Duodenal mucosa (tissue), 2 donors: ENCODE results near the gene TLCD5.

Experiments
- H3K27ac ChIP-seq: one replicate; pipeline ENCODE4 v1.7.0; 2013; ENCODE audit warnings: low read depth, low read length
- H3K27me3 ChIP-seq, 2 donors: one replicate each; pipeline ENCODE4 v1.7.0; 2013; ENCODE audit warnings: low read length in 2 of 2, control low read depth in 1 of 2; ENCODE audit not compliant: insufficient read depth in 2 of 2, control insufficient read depth in 1 of 2
- H3K36me3 ChIP-seq, 2 donors: one replicate each; pipeline ENCODE4 v1.7.0; 2013; ENCODE audit warnings: low read length in 2 of 2, control low read depth in 1 of 2; ENCODE audit not compliant: insufficient read depth in 2 of 2, control insufficient read depth in 1 of 2
- H3K4me1 ChIP-seq, 2 donors: one replicate each; pipeline ENCODE4 v1.7.0; 2013; ENCODE audit warnings: low read length in 2 of 2, control low read depth in 1 of 2; ENCODE audit not compliant: insufficient read depth in 2 of 2, control insufficient read depth in 1 of 2
- H3K4me3 ChIP-seq, 2 donors: one replicate each; pipeline ENCODE4 v1.7.0; 2013; ENCODE audit warnings: low read length in 2 of 2, low read depth in 1 of 2
- H3K9ac ChIP-seq, 2 donors: one replicate each; pipeline ENCODE4 v1.7.0; 2013; ENCODE audit warnings: low read length in 2 of 2, low read depth in 1 of 2
- H3K9me3 ChIP-seq, 2 donors: one replicate each; pipeline ENCODE4 v1.7.0; 2013; ENCODE audit warnings: low read length in 2 of 2, control low read depth in 1 of 2; ENCODE audit not compliant: control insufficient read depth in 1 of 2

TLCD5 gene

DNA sequence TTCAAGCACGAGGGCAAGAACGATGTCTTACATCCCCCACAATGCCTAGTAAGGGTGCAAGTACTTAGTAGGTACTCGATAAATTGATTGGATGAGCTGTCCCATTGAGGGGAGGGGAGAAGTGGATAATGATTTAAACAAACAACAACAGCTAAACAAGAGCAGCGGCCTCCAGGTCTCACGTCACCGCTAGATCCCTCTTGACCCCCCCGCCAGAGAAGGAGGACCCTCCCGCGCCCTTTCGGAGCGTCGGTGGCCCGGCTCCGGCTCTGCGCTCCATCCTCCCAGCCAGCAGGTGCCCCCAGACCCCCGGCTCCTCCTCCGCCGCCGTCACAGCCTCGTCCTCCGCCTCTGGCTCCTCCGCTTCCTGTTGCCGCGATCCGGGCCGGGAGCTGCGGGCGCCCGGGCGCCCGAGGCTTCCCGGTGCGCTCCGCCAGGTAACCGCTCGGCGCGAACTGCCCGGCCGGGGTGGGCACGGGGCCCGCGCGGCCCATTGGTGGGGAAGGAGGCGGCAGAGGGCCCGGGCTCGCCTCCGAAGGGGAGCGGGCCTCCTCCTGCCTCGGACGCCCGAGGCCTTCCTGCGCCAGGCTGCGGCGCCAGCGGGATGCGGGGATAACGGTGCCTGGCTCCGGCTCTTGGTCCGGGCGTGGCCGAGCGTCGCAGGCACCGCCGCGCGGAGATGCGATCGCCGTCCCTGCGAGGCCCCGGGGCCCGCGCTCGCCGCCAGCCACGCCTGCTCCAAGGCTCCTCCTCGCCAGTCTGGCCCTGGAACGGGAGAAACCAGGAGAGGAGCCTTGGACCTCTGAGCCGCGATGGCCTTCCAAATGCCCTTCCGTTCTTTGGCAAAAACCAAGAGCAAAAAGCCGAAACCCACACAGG is at the start of gene TLCD5:
Gene TLCD5, plus strand, starts transcription at position 368 of the 879 bp plus-strand sequence. CDS start 2,143 bp downstream, outside the sequence.
- peak within 1 kb of the TSS; percentile 24 to 60 for H3K9ac ChIP-seq
- peak within 1 kb of the TSS; percentile 35 for H3K27ac ChIP-seq
- H3K36me3 ChIP-seq: no peaks in the 10 kb centered on the region
- peak within 1 kb of the TSS; percentile 48 to 66 for H3K4me3 ChIP-seq
- peaks cover 14 to 19% of the 10 kb centered on the region in 2 donors for H3K4me1 ChIP-seq
- no peaks in the 10 kb centered on the region for H3K9me3 ChIP-seq
- peaks cover 0 to 4% of the 10 kb centered on the region in 2 donors for H3K27me3 ChIP-seq

DNA sequence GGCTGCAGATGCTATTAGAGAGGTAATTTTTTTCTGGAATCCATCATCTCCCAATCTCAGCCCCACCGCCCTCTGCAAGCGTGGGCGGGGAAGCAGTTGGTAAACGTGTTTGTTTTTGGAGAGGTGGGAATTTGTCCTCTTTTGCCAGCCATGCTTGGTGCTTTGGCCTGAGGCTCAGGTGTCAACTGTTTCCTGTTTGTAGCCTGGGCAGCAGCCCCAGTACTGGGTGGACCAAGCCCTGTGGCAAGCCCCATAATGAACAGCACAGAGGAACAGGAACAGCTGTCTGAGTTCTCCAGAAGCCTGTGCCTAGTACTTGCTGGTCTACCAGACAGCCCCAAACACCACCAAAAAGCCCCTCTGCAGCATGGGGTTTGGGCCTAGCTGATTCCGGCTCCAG is 45.6 kb upstream of the TLCD5 start:
- H3K27me3 ChIP-seq: no peaks in the 10 kb centered on the region
- no peak overlapping the region for H3K27ac ChIP-seq
- no peak overlapping the region for H3K9ac ChIP-seq
- H3K9me3 ChIP-seq: no peaks in the 10 kb centered on the region
- H3K4me1 ChIP-seq: peaks cover 0 to 7% of the 10 kb centered on the region in 2 donors
- no peaks in the 10 kb centered on the region for H3K36me3 ChIP-seq
- no peak overlapping the region for H3K4me3 ChIP-seq

DNA sequence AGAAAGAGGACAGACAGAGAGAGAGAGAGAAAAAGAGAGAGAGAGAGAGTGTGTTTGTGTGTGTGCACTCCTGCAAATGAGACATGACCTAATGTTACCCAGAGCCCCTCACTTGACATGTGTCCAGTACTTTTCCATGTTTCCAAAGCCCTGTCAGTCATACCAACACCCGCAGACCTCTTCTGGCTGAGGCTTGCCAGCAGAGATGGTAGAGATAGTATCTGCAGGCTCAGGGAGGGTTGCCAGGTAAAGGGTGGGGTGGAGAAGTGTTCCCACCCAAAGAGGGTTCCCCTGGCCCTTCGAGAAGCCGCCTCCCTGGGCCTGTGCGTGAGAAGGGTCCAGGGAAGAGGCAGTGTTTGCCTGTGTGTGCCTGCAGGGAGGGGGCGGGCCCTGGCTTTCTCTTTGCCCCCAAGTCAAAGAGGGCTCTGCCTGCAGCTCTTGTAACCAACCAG is 44.5 kb upstream of the TLCD5 start:
- no peaks in the 10 kb centered on the region for H3K36me3 ChIP-seq
- H3K4me1 ChIP-seq: peaks cover 0 to 7% of the 10 kb centered on the region in 2 donors
- H3K9me3 ChIP-seq: no peaks in the 10 kb centered on the region
- no peaks in the 10 kb centered on the region for H3K27me3 ChIP-seq
- H3K27ac ChIP-seq: no peak overlapping the region
- no peak overlapping the region for H3K9ac ChIP-seq
- H3K4me3 ChIP-seq: no peak overlapping the region

DNA sequence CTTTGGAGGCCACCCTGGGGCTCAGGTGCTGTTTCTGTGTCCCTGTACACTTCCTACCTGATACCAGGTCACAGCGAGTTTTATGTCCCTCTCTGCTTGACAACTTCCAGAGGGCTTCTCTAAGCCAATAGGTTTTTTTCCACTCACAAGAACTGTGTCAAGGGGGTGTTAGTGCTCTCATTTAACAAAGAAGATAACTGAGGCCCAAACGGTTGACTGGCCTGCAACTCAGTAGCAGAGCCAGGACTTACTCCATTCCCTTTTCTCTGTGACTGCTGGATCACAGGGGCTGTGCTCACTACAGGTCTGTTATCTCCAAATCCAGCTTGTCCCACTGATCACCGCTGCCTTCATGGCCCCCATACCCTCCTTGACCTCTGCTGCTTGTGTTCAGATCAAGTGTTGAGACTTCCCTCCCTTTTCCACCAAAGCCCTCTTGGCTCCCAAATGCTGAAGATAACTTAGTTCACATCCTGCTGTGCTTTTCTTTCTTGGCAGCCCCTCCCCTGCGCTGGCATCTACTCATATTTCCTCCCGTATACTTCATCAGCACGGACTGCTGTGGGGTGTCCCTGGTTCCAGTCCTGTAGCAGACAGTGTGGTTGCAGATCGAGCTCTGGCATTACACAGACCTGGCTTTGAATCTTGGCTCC is 43.8 kb upstream of the TLCD5 start:
- H3K9me3 ChIP-seq: no peaks in the 10 kb centered on the region
- no peak overlapping the region for H3K27ac ChIP-seq
- H3K4me3 ChIP-seq: no peak overlapping the region
- peaks cover 0 to 7% of the 10 kb centered on the region in 2 donors for H3K4me1 ChIP-seq
- H3K27me3 ChIP-seq: no peaks in the 10 kb centered on the region
- H3K36me3 ChIP-seq: no peaks in the 10 kb centered on the region
- H3K9ac ChIP-seq: no peak overlapping the region

DNA sequence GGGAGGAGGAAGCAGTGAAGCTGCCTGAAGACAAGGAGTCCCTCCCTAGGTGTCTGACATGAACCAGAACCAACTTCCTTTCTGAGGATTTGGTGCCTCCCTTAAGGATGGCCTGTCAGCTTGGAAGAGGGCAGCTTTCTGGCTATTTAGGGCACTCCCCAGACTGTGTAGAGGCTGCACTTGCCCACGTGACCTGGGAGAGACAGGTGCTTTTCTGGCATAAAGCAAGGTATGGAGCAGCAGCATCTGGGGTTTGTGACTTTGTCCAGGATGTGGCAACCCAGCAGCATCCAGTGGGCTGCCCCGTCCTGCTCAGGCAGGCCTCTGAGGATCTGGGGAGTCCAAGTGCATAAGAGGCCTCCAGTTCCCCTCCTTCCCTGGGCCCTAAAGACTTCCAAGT is 42.0 kb upstream of the TLCD5 start:
- H3K9me3 ChIP-seq: no peaks in the 10 kb centered on the region
- H3K9ac ChIP-seq: no peak overlapping the region

DNA sequence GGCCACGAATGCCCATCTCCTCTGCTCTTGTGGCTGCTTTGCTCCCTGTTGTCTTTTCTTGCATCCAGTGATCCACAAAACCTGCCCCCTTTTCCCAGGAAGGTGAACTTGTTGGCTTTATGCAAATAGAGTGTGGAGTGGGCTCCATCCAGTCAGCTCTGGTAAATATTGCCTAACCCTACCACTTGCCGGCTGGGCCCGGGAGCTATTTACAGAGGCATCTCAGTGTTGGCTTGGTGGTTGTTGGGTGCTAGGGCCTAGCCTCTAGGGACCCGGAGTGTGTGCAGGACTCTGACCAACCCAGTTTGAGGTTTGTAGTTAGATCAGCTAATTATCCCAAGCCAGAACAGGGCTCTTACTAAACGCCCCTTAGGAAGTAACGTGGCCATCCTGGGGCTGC is 40.8 kb upstream of the TLCD5 start:
- H3K27ac ChIP-seq: no peak overlapping the region
- H3K9ac ChIP-seq: no peak overlapping the region
- peaks cover 0 to 7% of the 10 kb centered on the region in 2 donors for H3K4me1 ChIP-seq
- H3K4me3 ChIP-seq: no peak overlapping the region
- no peaks in the 10 kb centered on the region for H3K36me3 ChIP-seq
- no peaks in the 10 kb centered on the region for H3K27me3 ChIP-seq
- H3K9me3 ChIP-seq: no peaks in the 10 kb centered on the region

More for the DNA sequence above, 42.0 kb upstream of the TLCD5 start:
- no peaks in the 10 kb centered on the region for H3K36me3 ChIP-seq
- H3K27me3 ChIP-seq: no peaks in the 10 kb centered on the region
- H3K27ac ChIP-seq: no peak overlapping the region
- no peak overlapping the region for H3K4me3 ChIP-seq
- peaks cover 0 to 7% of the 10 kb centered on the region in 2 donors for H3K4me1 ChIP-seq

DNA sequence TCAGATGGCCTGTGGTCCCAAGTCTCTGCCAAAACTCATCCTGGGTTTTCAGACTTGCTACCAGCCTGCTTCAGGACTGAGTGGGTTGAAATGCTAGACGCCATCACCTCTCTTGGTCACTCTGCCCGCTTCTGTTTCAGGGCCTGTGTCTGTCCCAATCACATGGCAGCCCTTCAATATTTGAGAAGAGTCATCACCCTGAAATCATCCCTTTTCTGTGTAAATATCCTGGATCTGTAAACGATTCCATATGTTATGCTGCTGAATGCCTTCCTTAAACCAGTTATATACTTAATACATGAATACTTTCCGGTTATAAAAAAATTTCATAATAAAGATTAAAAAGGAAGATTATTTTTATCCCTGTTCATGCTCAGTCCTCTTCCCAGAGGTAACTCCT is 39.8 kb upstream of the TLCD5 start:
- peaks cover under 1 to 7% of the 10 kb centered on the region in 2 donors for H3K4me1 ChIP-seq
- H3K4me3 ChIP-seq: no peak overlapping the region
- no peaks in the 10 kb centered on the region for H3K27me3 ChIP-seq
- H3K27ac ChIP-seq: no peak overlapping the region
- H3K9ac ChIP-seq: no peak overlapping the region
- H3K9me3 ChIP-seq: no peaks in the 10 kb centered on the region
- no peaks in the 10 kb centered on the region for H3K36me3 ChIP-seq

DNA sequence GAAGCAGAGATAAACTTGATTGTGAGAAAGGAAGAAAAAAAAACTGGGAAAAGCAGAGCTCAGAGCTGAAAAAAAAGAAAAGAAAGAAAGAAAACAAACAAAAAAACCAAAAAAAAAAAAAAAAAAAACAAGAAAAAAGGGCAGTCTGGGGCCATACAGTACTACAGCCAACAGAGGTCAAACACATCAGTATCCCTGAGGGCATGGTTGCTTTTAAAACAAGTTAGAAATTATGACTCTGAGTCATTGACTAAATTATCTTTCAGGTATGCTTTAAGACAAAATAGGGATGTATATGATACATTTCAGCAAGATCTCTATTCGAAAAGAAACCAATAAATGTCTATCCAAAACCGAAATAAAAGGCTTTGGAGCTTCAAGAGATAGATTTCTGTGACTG is 37.1 kb upstream of the TLCD5 start:
- Histone ChIP-seq H3K4me3 (no peak overlapping the region), H3K36me3 (no peaks in the 10 kb centered on the region), H3K27me3 (no peaks in the 10 kb centered on the region)

DNA sequence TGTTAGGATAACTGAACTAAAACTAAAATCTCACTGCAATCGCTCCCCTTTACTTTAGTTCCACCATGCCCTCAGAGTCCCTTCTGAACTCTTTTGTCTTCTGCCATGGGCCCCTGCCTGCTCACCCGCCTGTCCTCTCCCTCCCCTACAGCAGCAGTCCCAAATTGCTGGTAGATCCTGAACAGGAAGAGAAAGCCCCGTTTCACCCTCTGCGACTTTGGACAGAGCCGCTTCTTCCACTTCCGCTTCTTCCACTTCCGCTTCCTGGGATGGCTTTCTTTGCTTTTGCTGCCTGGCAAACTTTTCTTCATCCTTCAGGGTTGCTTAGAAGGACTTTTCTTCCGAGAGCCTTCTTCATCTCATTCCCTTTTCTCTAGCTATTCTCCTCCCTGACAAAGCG is 35.7 kb upstream of the TLCD5 start:
- no peaks in the 10 kb centered on the region for H3K27me3 ChIP-seq
- no peak overlapping the region for H3K4me3 ChIP-seq
- H3K27ac ChIP-seq: no peak overlapping the region
- H3K4me1 ChIP-seq: peaks cover 22 to 25% of the 10 kb centered on the region in 2 donors
- H3K9me3 ChIP-seq: no peaks in the 10 kb centered on the region
- H3K9ac ChIP-seq: no peak overlapping the region
- H3K36me3 ChIP-seq: no peaks in the 10 kb centered on the region

More for the DNA sequence above, 37.1 kb upstream of the TLCD5 start:
- Histone ChIP-seq H3K4me1 (peaks cover 16 to 19% of the 10 kb centered on the region in 2 donors), H3K9me3 (no peaks in the 10 kb centered on the region), H3K27ac (no peak overlapping the region), H3K9ac (no peak overlapping the region)

DNA sequence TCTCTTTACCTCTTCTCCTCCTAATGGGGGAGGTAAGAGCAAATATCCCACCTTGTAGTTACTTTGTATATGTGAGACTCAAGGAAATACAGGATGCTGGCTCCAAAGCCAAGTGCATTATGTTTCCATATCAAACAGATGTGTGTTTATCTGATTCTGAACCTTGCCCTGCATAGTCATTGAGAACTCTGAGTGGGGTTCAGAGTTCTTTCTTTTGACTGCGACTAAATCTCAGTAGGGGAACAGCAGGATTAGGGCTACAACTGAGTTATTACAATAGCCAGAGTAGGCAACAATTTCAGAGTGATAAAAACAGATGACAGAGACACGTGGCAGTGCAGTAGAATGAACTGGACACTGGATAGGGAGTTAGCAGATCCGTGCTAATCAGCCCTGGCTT is 34.1 kb upstream of the TLCD5 start:
- no peak overlapping the region for H3K9ac ChIP-seq
- no peaks in the 10 kb centered on the region for H3K36me3 ChIP-seq
- no peaks in the 10 kb centered on the region for H3K27me3 ChIP-seq
- peaks cover 33 to 37% of the 10 kb centered on the region in 2 donors for H3K4me1 ChIP-seq
- H3K4me3 ChIP-seq: no peak overlapping the region
- no peak overlapping the region for H3K27ac ChIP-seq
- no peaks in the 10 kb centered on the region for H3K9me3 ChIP-seq
